ENCODE measurements around the gene KCNG4. TPM values are rescaled to one million over a fixed set of nuclear protein-coding genes. Genes with fewer than 3 reads are reported as not detected.

KCNG4 gene
- total and polyA plus RNA-seq, 2 donors (not counting 1 experiment from before 2014, with no cell fraction given): not detected

GRCh38 chr16:84193480-84193879 lies 46.3 kb downstream of the KCNG4 start:
- Histone ChIP-seq H3K4me1 (ENCODE audit: control insufficient read depth, extremely low read depth, insufficient read depth, low read length) (no peaks in the 10 kb centered on the region), H4K20me1 (ENCODE audit: control insufficient read depth, extremely low read depth, insufficient read depth, low read length) (no peaks in the 10 kb centered on the region), H3K27me3 (ENCODE audit: control insufficient read depth, insufficient read depth, low read length) (peaks cover 7% of the 10 kb centered on the region), H2AFZ (ENCODE audit: low read length) (no peak overlapping the region), H3K9me3 (ENCODE audit: control insufficient read depth, insufficient read depth, low read depth, low read length) (no peaks in the 10 kb centered on the region), H3K4me2 (ENCODE audit: extremely low read depth, insufficient read depth, low read length) (no peak overlapping the region), H3K9ac (ENCODE audit: insufficient read depth, low read length) (no peak overlapping the region), H3K4me3 (replicated peaks in 1 of 4; ENCODE audit: control extremely low read depth in 1 of 4, insufficient read depth in 1 of 4, low read depth in 3 of 4, low read length in 4 of 4) (no peak overlapping the region), H3K27ac (ENCODE audit: insufficient read depth, low read length) (no peak overlapping the region), H3K79me2 (ENCODE audit: control insufficient read depth, insufficient read depth, low read length) (no peaks in the 10 kb centered on the region), H3K36me3 (ENCODE audit: control insufficient read depth, insufficient read depth, low read length) (no peaks in the 10 kb centered on the region)
- DNase-seq (ENCODE audit: low read depth in 2 of 2): no peak
- TF ChIP-seq CTCF (conservative IDR thresholded peaks at IDR 0.05 in 1 of 2, IDR thresholded peaks at IDR 0.05 in 1 of 2; ENCODE audit: low read depth in 1 of 2, low read length in 2 of 2) (no peak), EZH2 (IDR thresholded peaks at IDR 0.05; ENCODE audit: low read length, missing control alignments) (no peak)

GRCh38 chr16:84191466-84191865 lies 48.3 kb downstream of the KCNG4 start:
- H3K4me3 ChIP-seq (replicated peaks in 1 of 4; ENCODE audit: control extremely low read depth in 1 of 4, insufficient read depth in 1 of 4, low read depth in 3 of 4, low read length in 4 of 4): no peak overlapping the region
- no peaks in the 10 kb centered on the region for H4K20me1 ChIP-seq (ENCODE audit: control insufficient read depth, extremely low read depth, insufficient read depth, low read length)
- peaks cover 4% of the 10 kb centered on the region for H3K79me2 ChIP-seq (ENCODE audit: control insufficient read depth, insufficient read depth, low read length)
- peaks cover 4% of the 10 kb centered on the region for H3K27me3 ChIP-seq (ENCODE audit: control insufficient read depth, insufficient read depth, low read length)
- H3K9me3 ChIP-seq (ENCODE audit: control insufficient read depth, insufficient read depth, low read depth, low read length): no peaks in the 10 kb centered on the region
- H3K4me2 ChIP-seq (ENCODE audit: extremely low read depth, insufficient read depth, low read length): no peak overlapping the region
- H3K9ac ChIP-seq (ENCODE audit: insufficient read depth, low read length): no peak overlapping the region
- no peaks in the 10 kb centered on the region for H3K36me3 ChIP-seq (ENCODE audit: control insufficient read depth, insufficient read depth, low read length)
- H3K4me1 ChIP-seq (ENCODE audit: control insufficient read depth, extremely low read depth, insufficient read depth, low read length): no peaks in the 10 kb centered on the region
- TF ChIP-seq EZH2 (IDR thresholded peaks at IDR 0.05; ENCODE audit: low read length, missing control alignments) (no peak), CTCF (conservative IDR thresholded peaks at IDR 0.05 in 1 of 2, IDR thresholded peaks at IDR 0.05 in 1 of 2; ENCODE audit: low read depth in 1 of 2, low read length in 2 of 2) (no peak)
- H3K27ac ChIP-seq (ENCODE audit: insufficient read depth, low read length): no peak overlapping the region
- H2AFZ ChIP-seq (ENCODE audit: low read length): no peak overlapping the region
- DNase-seq (ENCODE audit: low read depth in 2 of 2): no peak

GRCh38 chr16:84190731-84191388 lies 49.0 kb downstream of the KCNG4 start, which contains the start of gene ADAD2:
Gene ADAD2 (plus strand): TSS chr16:84191157. CDS start chr16:84191231, 74 bp downstream.
- Histone ChIP-seq H3K27me3 (ENCODE audit: control insufficient read depth, insufficient read depth, low read length) (peaks cover 4% of the 10 kb centered on the region), H3K4me2 (ENCODE audit: extremely low read depth, insufficient read depth, low read length) (no peak within 1 kb of the TSS), H3K9me3 (ENCODE audit: control insufficient read depth, insufficient read depth, low read depth, low read length) (no peaks in the 10 kb centered on the region), H3K9ac (ENCODE audit: insufficient read depth, low read length) (no peak within 1 kb of the TSS), H3K27ac (ENCODE audit: insufficient read depth, low read length) (no peak within 1 kb of the TSS), H3K36me3 (ENCODE audit: control insufficient read depth, insufficient read depth, low read length) (no peaks in the 10 kb centered on the region), H4K20me1 (ENCODE audit: control insufficient read depth, extremely low read depth, insufficient read depth, low read length) (no peaks in the 10 kb centered on the region), H3K4me3 (replicated peaks in 1 of 4; ENCODE audit: control extremely low read depth in 1 of 4, insufficient read depth in 1 of 4, low read depth in 3 of 4, low read length in 4 of 4) (no peak within 1 kb of the TSS), H2AFZ (ENCODE audit: low read length) (no peak within 1 kb of the TSS), H3K79me2 (ENCODE audit: control insufficient read depth, insufficient read depth, low read length) (peaks cover 10% of the 10 kb centered on the region), H3K4me1 (ENCODE audit: control insufficient read depth, extremely low read depth, insufficient read depth, low read length) (no peaks in the 10 kb centered on the region)
- TF ChIP-seq EZH2 (IDR thresholded peaks at IDR 0.05; ENCODE audit: low read length, missing control alignments) (no peak), CTCF (conservative IDR thresholded peaks at IDR 0.05 in 1 of 2, IDR thresholded peaks at IDR 0.05 in 1 of 2; ENCODE audit: low read depth in 1 of 2, low read length in 2 of 2) (no peak)
- no peak for DNase-seq (ENCODE audit: low read depth in 2 of 2)

All from fibroblast of lung (primary cell).